AG20443 (cell line): ENCODE measurements around the gene GFER.
"Not testable (repeated sequence)": the region's sequence is repeated elsewhere in the genome, so short reads cannot be mapped to it uniquely, and the experiment has no call there.

Experiments
- DNase-seq: peaks from one replicate; pipeline ENCODE4 v3.0.0; 2012; ENCODE audit warnings: low spot score, mixed read lengths

GFER gene

DNA sequence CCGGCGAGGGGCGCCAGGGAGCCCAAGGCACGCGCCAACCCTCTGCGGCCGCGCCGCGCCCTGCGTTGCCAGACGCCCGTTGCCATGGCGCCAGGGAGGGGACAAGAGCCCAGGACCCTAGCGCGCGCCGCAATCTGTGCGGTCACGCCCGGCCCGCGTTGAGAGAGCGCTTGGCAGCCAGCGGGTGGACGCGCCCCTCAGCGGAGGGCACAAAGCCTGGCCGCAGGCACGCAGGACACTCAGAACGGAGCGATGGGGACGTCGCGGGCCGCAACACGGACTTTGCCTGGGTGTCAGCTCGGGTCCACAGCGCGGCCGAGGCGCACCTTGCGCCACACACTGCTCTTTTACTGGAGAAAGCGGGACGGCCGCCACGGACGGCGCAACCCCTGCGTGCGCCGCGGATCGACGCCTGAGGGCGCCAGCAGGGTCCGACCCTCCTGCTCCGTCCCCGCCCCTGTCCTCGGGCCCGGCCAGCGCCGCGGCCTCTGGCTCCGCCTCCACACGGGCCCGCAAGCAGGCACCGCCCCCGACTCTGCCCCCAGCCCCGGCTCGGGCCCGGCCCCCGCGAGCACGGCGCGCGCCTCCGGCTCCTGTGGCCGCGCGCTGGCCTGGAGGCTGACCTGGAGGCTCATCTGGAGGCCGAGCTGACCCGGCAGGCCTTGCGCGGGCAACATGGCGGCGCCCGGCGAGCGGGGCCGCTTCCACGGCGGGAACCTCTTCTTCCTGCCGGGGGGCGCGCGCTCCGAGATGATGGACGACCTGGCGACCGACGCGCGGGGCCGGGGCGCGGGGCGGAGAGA is at the start of gene GFER:
Gene GFER (plus strand): TSS at position 650 of the 803 bp plus-strand sequence. CDS start 26 bp downstream, at position 676.
- DNase-seq = peak; percentile 98

GRCh38 chr16:1936945-1937479 is 47.0 kb upstream of the GFER start:
- no peak for DNase-seq

GRCh38 chr16:1938316-1938715 is 45.7 kb upstream of the GFER start:
- no peak for DNase-seq

- no peak for DNase-seq
Measured at GRCh38 chr16:1938910-1939309, 45.1 kb upstream of the GFER start.

- DNase-seq = not testable (repeated sequence)
Measured at GRCh38 chr16:1939833-1940232, 44.2 kb upstream of the GFER start.

DNA sequence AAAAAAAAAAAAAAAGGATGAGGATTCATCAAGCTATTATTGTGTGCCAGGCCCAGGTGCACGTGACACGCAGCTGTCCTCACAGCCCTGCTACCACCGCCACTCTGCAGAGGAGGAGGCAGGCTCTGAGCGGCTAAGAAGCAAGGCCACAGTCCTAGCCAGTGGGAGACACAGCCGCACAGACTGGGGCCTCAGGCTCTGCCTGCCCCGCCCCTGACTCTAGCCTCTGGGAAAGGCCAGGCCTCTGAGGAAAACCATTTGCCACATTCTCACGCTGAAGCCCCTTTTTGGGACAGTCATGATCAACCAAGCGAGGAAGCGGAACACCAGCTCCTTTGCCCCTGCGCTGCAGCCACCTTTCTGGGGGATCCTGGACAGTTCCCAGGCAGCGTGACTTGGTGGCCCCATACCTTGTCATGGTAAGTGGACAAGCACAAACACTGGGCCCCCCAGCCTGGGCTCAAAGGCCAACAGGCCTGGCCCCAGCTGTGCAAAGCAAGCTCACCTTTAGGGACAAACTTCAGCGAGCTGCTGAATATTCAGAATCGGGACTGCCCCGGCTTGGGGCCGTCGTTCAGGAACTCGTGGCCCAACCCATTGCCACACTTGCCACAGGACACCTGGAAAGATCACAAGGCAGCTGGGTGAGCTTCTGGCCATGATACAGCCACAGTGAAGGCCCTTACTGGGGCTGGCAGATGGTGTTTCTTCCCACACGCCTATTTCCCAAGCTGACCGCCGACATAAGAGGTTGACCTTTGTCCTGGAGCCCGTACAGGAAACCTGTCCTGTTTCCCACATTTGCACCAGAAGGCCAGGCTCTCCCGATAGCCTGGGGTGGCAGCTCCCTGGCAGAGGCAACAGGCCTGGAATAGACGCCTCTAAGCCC is 43.5 kb upstream of the GFER start:
- no peak for DNase-seq

DNA sequence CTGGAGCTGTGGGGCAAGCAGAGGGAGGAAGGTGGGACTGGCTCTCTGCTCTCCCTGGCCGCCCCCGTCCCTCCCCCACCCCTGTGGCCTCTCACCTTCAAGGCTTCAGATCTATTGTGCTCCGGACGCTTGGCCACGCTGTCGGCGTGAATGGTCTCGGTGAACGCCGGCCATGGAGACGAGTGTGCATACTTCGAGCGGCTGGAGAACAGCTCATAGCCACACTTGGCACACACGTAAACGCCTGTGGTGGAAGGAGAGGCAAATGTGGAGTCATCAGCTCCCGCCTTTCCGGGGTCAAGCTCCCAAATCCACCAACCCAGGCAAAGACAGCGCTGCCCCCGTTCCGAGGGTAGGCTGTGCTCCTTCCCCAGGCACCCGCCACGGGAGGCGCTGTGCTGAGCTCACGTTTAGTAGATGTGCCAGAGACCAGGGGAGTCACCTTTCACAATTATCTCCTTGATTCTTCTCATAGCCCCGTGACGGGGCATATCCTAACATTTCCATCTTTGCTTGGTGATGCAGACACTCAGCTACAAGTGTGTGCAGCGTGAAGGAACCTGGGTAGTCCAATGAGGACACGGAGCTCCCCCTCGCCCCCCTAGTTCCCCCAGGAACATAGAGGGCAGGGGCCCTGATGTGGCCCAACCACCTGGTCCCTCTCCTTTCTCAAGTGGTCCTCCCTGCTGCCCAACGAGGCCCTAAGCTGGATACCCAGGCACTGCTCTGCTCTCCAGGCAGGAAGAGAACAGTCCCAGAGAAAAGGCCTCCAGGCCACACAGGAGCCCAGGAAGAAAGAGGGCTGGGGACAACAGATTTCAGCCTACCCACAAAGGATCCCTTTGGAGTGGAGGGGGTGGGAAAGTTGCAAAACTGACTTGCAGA is 42.6 kb upstream of the GFER start:
- no peak for DNase-seq

GRCh38 chr16:1942047-1942809 is 41.8 kb upstream of the GFER start:
- DNase-seq = peak; percentile 44

- DNase-seq = peak; percentile 100
Measured at GRCh38 chr16:1942810-1943726, 40.9 kb upstream of the GFER start, which contains the start of gene MSRB1. TSS of gene MSRB1 (minus strand) at chr16:1943199. CDS start at chr16:1943156, 43 bp downstream.

GRCh38 chr16:1944612-1945199 is 39.3 kb upstream of the GFER start:
- no peak for DNase-seq

DNA sequence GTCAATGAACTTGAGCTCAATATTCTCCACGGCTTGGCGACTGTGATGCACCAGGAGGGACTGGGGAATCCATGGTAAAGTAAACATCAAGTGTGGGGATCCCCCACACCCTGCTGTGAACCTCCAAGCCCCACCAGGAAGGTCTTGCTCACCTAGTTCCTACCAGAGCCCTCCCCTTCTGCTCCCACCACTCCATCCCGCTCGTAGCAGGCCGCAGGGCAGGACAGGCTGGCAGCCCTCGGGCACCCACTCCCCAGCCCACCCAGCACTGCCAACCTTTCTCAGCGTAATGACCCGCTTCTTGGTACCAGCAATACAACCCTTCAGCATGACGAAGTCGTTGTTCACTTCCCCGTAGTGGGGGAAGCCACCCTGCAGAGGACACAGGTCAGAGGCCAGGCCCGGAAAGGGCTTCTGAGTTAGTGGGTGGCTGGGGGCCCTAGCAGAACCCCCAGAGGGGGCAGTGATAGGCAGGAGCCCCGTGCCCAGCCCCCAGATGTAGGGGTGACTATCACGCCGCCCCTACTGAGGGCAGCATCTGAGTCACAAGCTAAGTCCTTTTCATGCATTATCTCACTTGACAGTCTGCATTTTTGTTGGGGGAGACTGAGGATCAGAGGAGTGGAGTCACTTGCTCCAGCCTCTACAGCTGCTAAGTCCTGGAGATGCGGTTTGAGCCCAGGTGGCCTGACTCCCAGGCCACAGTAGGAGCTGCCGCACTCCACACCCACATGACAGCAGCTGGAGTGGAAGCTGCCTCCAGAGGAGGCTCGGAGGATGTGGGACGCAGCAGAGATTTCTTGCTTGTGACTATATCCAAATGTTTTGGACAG is 38.2 kb upstream of the GFER start:
- no peak for DNase-seq

- DNase-seq = no peak
Measured at GRCh38 chr16:1946495-1947368, 37.3 kb upstream of the GFER start.

DNA sequence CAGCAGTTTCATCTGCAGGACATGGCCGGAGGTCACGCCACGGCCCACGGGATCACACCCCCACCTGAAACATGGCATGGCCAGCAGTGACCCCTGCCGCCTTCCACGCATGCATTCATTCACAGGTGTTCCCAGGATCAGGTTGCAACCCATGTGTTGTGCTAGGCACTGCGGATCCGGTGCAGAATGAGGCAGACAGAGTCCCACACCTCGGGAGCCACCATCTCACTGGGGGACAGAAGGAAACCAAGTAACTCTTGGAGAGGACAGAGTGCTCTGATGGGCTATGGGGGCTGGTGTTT is 36.7 kb upstream of the GFER start:
- DNase-seq = no peak

- no peak for DNase-seq
Measured at GRCh38 chr16:1949507-1949906, 34.5 kb upstream of the GFER start.

GRCh38 chr16:1950047-1950446 is 33.9 kb upstream of the GFER start:
- DNase-seq = no peak

DNA sequence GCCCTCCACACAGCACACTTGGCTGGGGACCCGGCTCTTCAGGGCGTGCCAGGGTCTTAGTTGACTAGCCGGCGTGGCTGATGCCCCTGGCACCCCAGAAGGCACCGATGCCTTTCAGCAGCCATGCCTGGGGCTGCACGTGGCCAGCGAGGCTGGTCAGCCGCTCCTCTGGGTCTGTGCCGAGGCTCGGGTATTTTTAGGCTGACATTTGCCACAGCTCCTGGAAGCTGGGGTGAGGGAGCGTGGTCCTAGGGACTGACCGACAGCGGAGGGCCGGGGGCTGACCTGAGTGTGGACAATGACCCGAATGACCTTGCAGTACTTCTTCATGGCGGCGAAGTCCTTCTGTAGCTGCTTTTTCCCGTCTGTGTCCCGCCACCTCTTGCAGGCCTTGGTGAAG is 33.4 kb upstream of the GFER start:
- no peak for DNase-seq

GRCh38 chr16:1953734-1954133 is 30.3 kb upstream of the GFER start:
- no peak for DNase-seq
